ENCODE results near the gene SYNJ2BP. TPM values are rescaled to one million over a fixed set of nuclear protein-coding genes. Genes with fewer than 3 reads are reported as not detected.

SYNJ2BP gene
- total and polyA plus RNA-seq, 2 of the 13 experiments (the other 11 are each of a cell fraction or from before 2014, with no cell fraction given) = 18.1 to 28.6 TPM

DNA sequence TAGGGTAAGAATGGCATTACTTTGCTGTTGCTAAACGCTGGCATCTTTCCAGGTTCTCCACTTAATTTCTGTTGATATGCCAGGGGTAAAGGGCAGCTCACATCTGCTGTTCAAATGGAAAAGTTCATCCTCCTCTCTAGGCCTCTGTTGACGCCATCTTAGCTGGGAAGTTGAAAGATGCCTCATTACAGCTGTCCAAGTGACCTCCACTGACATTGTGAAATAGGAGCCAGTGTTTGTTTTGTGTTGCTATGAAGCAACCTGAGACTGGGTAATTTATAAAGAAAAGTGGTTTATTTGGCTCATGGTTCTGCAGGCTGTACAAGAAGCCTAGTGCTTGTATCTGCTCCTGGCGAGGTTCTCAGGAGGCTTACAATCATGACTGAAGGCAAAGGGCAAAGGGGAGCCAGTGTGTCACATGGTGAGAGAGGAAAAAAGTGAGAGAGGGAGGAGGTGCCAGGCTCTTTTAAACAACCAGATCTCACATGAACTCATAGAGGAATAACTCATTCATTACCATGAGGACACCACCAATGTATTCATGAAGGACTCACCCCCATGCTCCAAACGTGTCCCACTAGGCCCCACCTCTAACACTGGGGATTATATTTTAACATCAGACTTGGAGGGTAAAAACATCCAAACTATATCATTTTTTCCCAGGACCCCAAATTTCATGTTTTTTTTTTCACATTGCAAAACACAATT is 31.9 kb upstream of the SYNJ2BP start (continued):
- TF ChIP-seq RXRA (CRISPR knock-in tag; IDR thresholded peaks at IDR 0.05) (peak; percentile 33; the same call in 1 of the 2 replicates), ZNF331 (CRISPR knock-in tag; IDR thresholded peaks at IDR 0.05) (peak; percentile 96), ZFP36L1 (CRISPR knock-in tag; IDR thresholded peaks at IDR 0.05) (no peak), SKIL (CRISPR knock-in tag; IDR thresholded peaks at IDR 0.05; ENCODE audit: borderline replicate concordance) (no peak), POLR2G (IDR thresholded peaks at IDR 0.05; ENCODE audit: low read depth, low read length) (no peak), ZNF850 (CRISPR knock-in tag; conservative IDR thresholded peaks at IDR 0.05) (no peak), ZMYM4 (CRISPR knock-in tag; IDR thresholded peaks at IDR 0.05) (peak; percentile 90), ZNF792 (CRISPR knock-in tag; IDR thresholded peaks at IDR 0.05) (no peak), MAFK (conservative IDR thresholded peaks at IDR 0.05 in 1 of 2, IDR thresholded peaks at IDR 0.05 in 1 of 2; ENCODE audit: low read length in 2 of 2) (no peak), TCF7 (IDR thresholded peaks at IDR 0.05; ENCODE audit: low read depth) (peak; percentile 36; the same call in 1 of the 2 replicates), ZNF891 (CRISPR knock-in tag; IDR thresholded peaks at IDR 0.05) (no peak), BHLHE40 (IDR thresholded peaks at IDR 0.05; ENCODE audit: low read length) (no peak), ZNF24 (IDR thresholded peaks at IDR 0.05) (no peak), POGZ (CRISPR knock-in tag; IDR thresholded peaks at IDR 0.05) (peak; percentile 63), IRX3 (CRISPR knock-in tag; IDR thresholded peaks at IDR 0.05; ENCODE audit: borderline replicate concordance, low read depth) (no peak), ZNF12 (CRISPR knock-in tag; IDR thresholded peaks at IDR 0.05) (peak; percentile 83; the same call in 1 of the 2 replicates), CC2D1A (CRISPR knock-in tag; IDR thresholded peaks at IDR 0.05) (no peak), ZNF619 (CRISPR knock-in tag; IDR thresholded peaks at IDR 0.05) (no peak), TBX2 (CRISPR knock-in tag; IDR thresholded peaks at IDR 0.05; ENCODE audit: borderline replicate concordance) (peak; percentile 76; the same call in 1 of the 2 replicates)
- TF ChIP-seq, protein P1, sequence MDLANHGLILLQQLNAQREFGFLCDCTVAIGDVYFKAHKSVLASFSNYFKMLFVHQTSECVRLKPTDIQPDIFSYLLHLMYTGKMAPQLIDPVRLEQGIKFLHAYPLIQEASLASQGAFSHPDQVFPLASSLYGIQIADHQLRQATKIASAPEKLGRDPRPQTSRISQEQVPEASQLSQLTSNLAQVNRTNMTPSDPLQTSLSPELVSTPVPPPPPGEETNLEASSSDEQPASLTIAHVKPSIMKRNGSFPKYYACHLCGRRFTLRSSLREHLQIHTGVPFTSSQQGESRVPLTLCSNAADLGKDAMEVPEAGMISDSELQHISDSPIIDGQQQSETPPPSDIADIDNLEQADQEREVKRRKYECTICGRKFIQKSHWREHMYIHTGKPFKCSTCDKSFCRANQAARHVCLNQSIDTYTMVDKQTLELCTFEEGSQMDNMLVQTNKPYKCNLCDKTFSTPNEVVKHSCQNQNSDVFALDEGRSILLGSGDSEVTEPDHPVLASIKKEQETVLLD (CRISPR knock-in tag; IDR thresholded peaks at IDR 0.05; ENCODE audit: low read depth) = no peak
- TF ChIP-seq, protein P2, sequence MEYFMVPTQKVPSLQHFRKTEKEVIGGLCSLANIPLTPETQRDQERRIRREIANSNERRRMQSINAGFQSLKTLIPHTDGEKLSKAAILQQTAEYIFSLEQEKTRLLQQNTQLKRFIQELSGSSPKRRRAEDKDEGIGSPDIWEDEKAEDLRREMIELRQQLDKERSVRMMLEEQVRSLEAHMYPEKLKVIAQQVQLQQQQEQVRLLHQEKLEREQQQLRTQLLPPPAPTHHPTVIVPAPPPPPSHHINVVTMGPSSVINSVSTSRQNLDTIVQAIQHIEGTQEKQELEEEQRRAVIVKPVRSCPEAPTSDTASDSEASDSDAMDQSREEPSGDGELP (IDR thresholded peaks at IDR 0.05; ENCODE audit: borderline replicate concordance, low read depth) = peak; percentile 94
- TF ChIP-seq, protein P3, sequence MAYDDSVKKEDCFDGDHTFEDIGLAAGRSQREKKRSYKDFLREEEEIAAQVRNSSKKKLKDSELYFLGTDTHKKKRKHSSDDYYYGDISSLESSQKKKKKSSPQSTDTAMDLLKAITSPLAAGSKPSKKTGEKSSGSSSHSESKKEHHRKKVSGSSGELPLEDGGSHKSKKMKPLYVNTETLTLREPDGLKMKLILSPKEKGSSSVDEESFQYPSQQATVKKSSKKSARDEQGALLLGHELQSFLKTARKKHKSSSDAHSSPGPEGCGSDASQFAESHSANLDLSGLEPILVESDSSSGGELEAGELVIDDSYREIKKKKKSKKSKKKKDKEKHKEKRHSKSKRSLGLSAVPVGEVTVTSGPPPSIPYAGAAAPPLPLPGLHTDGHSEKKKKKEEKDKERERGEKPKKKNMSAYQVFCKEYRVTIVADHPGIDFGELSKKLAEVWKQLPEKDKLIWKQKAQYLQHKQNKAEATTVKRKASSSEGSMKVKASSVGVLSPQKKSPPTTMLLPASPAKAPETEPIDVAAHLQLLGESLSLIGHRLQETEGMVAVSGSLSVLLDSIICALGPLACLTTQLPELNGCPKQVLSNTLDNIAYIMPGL (CRISPR knock-in tag; IDR thresholded peaks at IDR 0.05; ENCODE audit: borderline replicate concordance in 1 of 2, low read depth in 1 of 2) = no peak
- TF ChIP-seq, protein P4, sequence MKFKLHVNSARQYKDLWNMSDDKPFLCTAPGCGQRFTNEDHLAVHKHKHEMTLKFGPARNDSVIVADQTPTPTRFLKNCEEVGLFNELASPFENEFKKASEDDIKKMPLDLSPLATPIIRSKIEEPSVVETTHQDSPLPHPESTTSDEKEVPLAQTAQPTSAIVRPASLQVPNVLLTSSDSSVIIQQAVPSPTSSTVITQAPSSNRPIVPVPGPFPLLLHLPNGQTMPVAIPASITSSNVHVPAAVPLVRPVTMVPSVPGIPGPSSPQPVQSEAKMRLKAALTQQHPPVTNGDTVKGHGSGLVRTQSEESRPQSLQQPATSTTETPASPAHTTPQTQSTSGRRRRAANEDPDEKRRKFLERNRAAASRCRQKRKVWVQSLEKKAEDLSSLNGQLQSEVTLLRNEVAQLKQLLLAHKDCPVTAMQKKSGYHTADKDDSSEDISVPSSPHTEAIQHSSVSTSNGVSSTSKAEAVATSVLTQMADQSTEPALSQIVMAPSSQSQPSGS (CRISPR knock-in tag; IDR thresholded peaks at IDR 0.05) = peak; percentile 68; the same call in 1 of the 2 replicates

All from HepG2 (cell line).